SK-N-SH (cell line): ENCODE results near the gene GK. TPM values are rescaled to one million over a fixed set of nuclear protein-coding genes. Genes with fewer than 3 reads are reported as not detected.

Source experiments
- CTCF ChIA-PET: fragments of 300-600, 350-600 bp; formaldehyde crosslinking; extraction: SDS; loops from one replicate; lab custom pipeline; 2021; lab: Yijun Ruan, JAX
- POLR2A ChIA-PET: fragments of 350-600 bp; sonication (Branson Sonifier 250); formaldehyde crosslinking; extraction: SDS; loops from one replicate; lab custom pipeline; 2020; ENCODE audit warnings: antibody characterized with exemption, inconsistent platforms; lab: Yijun Ruan, JAX
- DNase-seq: peaks from one replicate; pipeline ENCODE4 v3.0.0; 2012
- H2AFZ ChIP-seq: fragments of 200-600 bp; sonication (generic); 2 replicates; pipeline ENCODE4 v1.8.1; 2016; ENCODE audit warnings: antibody characterized with exemption, mild to moderate bottlenecking, low read depth
- H3F3A ChIP-seq: fragments of 200-600 bp; sonication (generic); replicated peaks from 2 replicates; pipeline ENCODE3; 2016; ENCODE audit warnings: antibody characterized with exemption, mild to moderate bottlenecking; ENCODE audit not compliant: insufficient read depth
- H3K27ac ChIP-seq, 2 experiments: fragments of 200-500 bp in 1 of 2; fragments of 200-600 bp in 1 of 2; sonication (Bioruptor generic) in 1 of 2; sonication (generic), shearing (Covaris generic) in 1 of 2; 2 replicates each; pipeline versions ENCODE4 v1.5.1 to v1.6.1; 2014 to 2016; ENCODE audit warnings: low read depth in 2 of 2, inconsistent platforms in 1 of 2, low read length in 1 of 2, mild to moderate bottlenecking in 1 of 2, mixed read lengths in 1 of 2
- H3K27me3 ChIP-seq: fragments of 200-600 bp; sonication (generic), shearing (Covaris generic); 2 replicates; pipeline ENCODE4 v1.6.1; 2016; ENCODE audit warnings: mixed run types; ENCODE audit not compliant: insufficient read depth
- H3K36me3 ChIP-seq, 2 experiments: fragments of 200-500 bp in 1 of 2; fragments of 200-600 bp in 1 of 2; sonication (Bioruptor generic) in 1 of 2; sonication (generic) in 1 of 2; replicated peaks in 1 of 2; 2 replicates each; pipeline versions ENCODE3 to v1.5.1; 2014 to 2016; ENCODE audit warnings: low read length in 1 of 2, mild to moderate bottlenecking in 1 of 2; ENCODE audit not compliant: insufficient read depth in 2 of 2, control insufficient read depth in 1 of 2
- H3K4me1 ChIP-seq, 2 experiments: fragments of 200-500 bp in 1 of 2; fragments of 200-600 bp in 1 of 2; sonication (Bioruptor generic) in 1 of 2; sonication (generic), shearing (Covaris generic) in 1 of 2; 2 replicates each; pipeline versions ENCODE4 v1.5.1 to v1.6.1; 2014 to 2016; ENCODE audit warnings: low read depth in 1 of 2, low read length in 1 of 2, mixed run types in 1 of 2; ENCODE audit not compliant: insufficient read depth in 2 of 2, control insufficient read depth in 1 of 2
- H3K4me2 ChIP-seq: fragments of 200-600 bp; sonication (generic), shearing (Covaris generic); 2 replicates; pipeline ENCODE4 v1.6.1; 2017; ENCODE audit warnings: mixed run types
- H3K4me3 ChIP-seq, 2 experiments: fragments of 200-500 bp in 1 of 2; fragments of 200-600 bp in 1 of 2; sonication (Bioruptor generic) in 1 of 2; sonication (generic), shearing (Covaris generic) in 1 of 2; 2 replicates each; pipeline versions ENCODE4 v1.5.1 to v1.8.1; 2014 to 2016; ENCODE audit warnings: low read depth in 2 of 2, inconsistent platforms in 1 of 2, low read length in 1 of 2, mild to moderate bottlenecking in 1 of 2, mixed read lengths in 1 of 2, moderate library complexity in 1 of 2
- H3K79me2 ChIP-seq: fragments of 200-600 bp; sonication (generic); 2 replicates; pipeline ENCODE4 v1.8.1; 2017; ENCODE audit warnings: mild to moderate bottlenecking; ENCODE audit not compliant: insufficient read depth
- H3K9ac ChIP-seq: fragments of 200-600 bp; sonication (generic); 2 replicates; pipeline ENCODE4 v1.6.1; 2017; ENCODE audit warnings: mixed run types
- H3K9me2 ChIP-seq: fragments of 200-600 bp; sonication (generic); 2 replicates; pipeline ENCODE4 v1.6.1; 2017; ENCODE audit warnings: mixed run types
- H3K9me3 ChIP-seq: fragments of 200-600 bp; sonication (generic); 2 replicates; pipeline ENCODE4 v1.6.1; 2017; ENCODE audit warnings: mixed run types, mild to moderate bottlenecking, moderate library complexity
- H4K20me1 ChIP-seq: fragments of 200-600 bp; sonication (generic); 2 replicates; pipeline ENCODE4 v1.6.1; 2017; ENCODE audit warnings: mild to moderate bottlenecking, mixed run types; ENCODE audit not compliant: insufficient read depth
- ELF1 ChIP-seq: IDR thresholded peaks from 2 replicates; pipeline ENCODE4 v1.4.0; 2012
- FOSL2 ChIP-seq: IDR thresholded peaks from 2 replicates; pipeline ENCODE4 v1.4.0; 2012; ENCODE audit warnings: low read depth, mild to moderate bottlenecking, moderate library complexity, borderline replicate concordance
- FOXJ3 ChIP-seq: sonication (generic); formaldehyde crosslinking; IDR thresholded peaks from 2 replicates; pipeline ENCODE4 v1.5.1; 2020; ENCODE audit warnings: mild to moderate bottlenecking, missing genetic modification reagents
- FOXM1 ChIP-seq: IDR thresholded peaks from 2 replicates; pipeline ENCODE4 v1.4.0; 2012; ENCODE audit warnings: low read depth, mild to moderate bottlenecking
- GABPA ChIP-seq: IDR thresholded peaks from 2 replicates; pipeline ENCODE4 v1.4.0; 2012; ENCODE audit warnings: low read depth, mild to moderate bottlenecking
- IRF3 ChIP-seq: fragments of 150-350 bp; IDR thresholded peaks from 2 replicates; pipeline ENCODE4 v1.6.1; 2016; ENCODE audit warnings: mild to moderate bottlenecking, low read depth, low read length
- JUND ChIP-seq: IDR thresholded peaks from 2 replicates; pipeline ENCODE4 v1.4.0; 2012
- MEF2A ChIP-seq: IDR thresholded peaks from 2 replicates; pipeline ENCODE4 v1.4.0; 2012; ENCODE audit warnings: low read depth, borderline replicate concordance
- MXI1 ChIP-seq: IDR thresholded peaks from 2 replicates; pipeline ENCODE4 v1.6.1; 2012; ENCODE audit warnings: mild to moderate bottlenecking, low read depth, low read length, improper control_type of control experiment
- NFIC ChIP-seq: IDR thresholded peaks from 2 replicates; pipeline ENCODE4 v1.4.0; 2012; ENCODE audit warnings: borderline replicate concordance
- NRF1 ChIP-seq: IDR thresholded peaks from 2 replicates; pipeline ENCODE4 v1.6.1; 2012; ENCODE audit warnings: low read depth, mild to moderate bottlenecking, low read length
- RXRA ChIP-seq: IDR thresholded peaks from 2 replicates; pipeline ENCODE4 v1.4.0; 2012; ENCODE audit warnings: low read depth, mild to moderate bottlenecking, borderline replicate concordance
- SIN3A ChIP-seq: IDR thresholded peaks from 2 replicates; pipeline ENCODE4 v1.6.1; 2012; ENCODE audit warnings: low read depth, mild to moderate bottlenecking, low read length, moderate library complexity, borderline replicate concordance
- SMC3 ChIP-seq: IDR thresholded peaks from 2 replicates; pipeline ENCODE4 v1.6.1; 2012; ENCODE audit warnings: low read depth, low read length, improper control_type of control experiment
- TEAD4 ChIP-seq: IDR thresholded peaks from 2 replicates; pipeline ENCODE4 v1.4.0; 2012; ENCODE audit warnings: mild to moderate bottlenecking, borderline replicate concordance; ENCODE audit not compliant: insufficient read depth
- WGBS: methylation state at CpG from one replicate; pipeline ENCODE4 v1.1.6; 2017; ENCODE audit warnings: low lambda C conversion rate; 5-methylcytosine and 5-hydroxymethylcytosine counted together
- polyA plus RNA-seq, 3 experiments: library from polyadenylated mRNA; depleted of rRNA; stranded (reverse); fragments of >200 nt; gene quantifications; 2 replicates each; pipeline ENCODE4 v1.2.3, GENCODE V29; 2012
- TF ChIP-seq, protein P1 (sequence below): IDR thresholded peaks from 2 replicates; pipeline ENCODE4 v1.6.1; 2012; ENCODE audit warnings: mild to moderate bottlenecking, low read depth, low read length, moderate library complexity
- TF ChIP-seq, protein P2 (sequence below): fragments of 200-600 bp; sonication (generic); IDR thresholded peaks from 2 replicates; pipeline ENCODE4 v1.6.1; 2017; ENCODE audit warnings: antibody characterized with exemption, mild to moderate bottlenecking, moderate library complexity
- TF ChIP-seq, protein P3 (sequence below): IDR thresholded peaks from 2 replicates; pipeline ENCODE4; 2012

Gene GK
- polyA plus RNA-seq, 1 of the 3 experiments (the other 2 are of a cell fraction): 2.2 TPM

- H2AFZ ChIP-seq: no peak overlapping the region
- H3K9ac ChIP-seq: no peak overlapping the region
- no peak overlapping the region for H3K4me3 ChIP-seq
- peaks cover 4% of the 10 kb centered on the region for H3F3A ChIP-seq
- no peaks in the 10 kb centered on the region for H3K9me2 ChIP-seq
- no peak overlapping the region for H3K27ac ChIP-seq
- H3K4me1 ChIP-seq: peaks cover 0 to 4% of the 10 kb centered on the region in 2 experiments; a peak in 1 of 4 replicates
- POLR2A ChIA-PET: no interaction called here
- H3K36me3 ChIP-seq: no peaks in the 10 kb centered on the region
- CTCF ChIA-PET: no interaction called here
- no peaks in the 10 kb centered on the region for H3K27me3 ChIP-seq
- no peak for TF ChIP-seq MXI1
- TF ChIP-seq RXRA: no peak
- no peak for TF ChIP-seq NFIC
- no peak for TF ChIP-seq SIN3A
- no peak for TF ChIP-seq FOXJ3
- no peak for TF ChIP-seq IRF3
- no peak for TF ChIP-seq FOSL2
- TF ChIP-seq NRF1: no peak
- TF ChIP-seq TEAD4: no peak
- TF ChIP-seq SMC3: no peak
- TF ChIP-seq ELF1: no peak
- no peak for TF ChIP-seq MEF2A
- H3K79me2 ChIP-seq: no peaks in the 10 kb centered on the region
- DNase-seq: no peak
- H3K9me3 ChIP-seq: no peaks in the 10 kb centered on the region
- H3K4me2 ChIP-seq: no peak overlapping the region
- H4K20me1 ChIP-seq: no peaks in the 10 kb centered on the region
These were observed 12.2 kb downstream of the GK start for GRCh38 chrX:30665471-30665870.

GRCh38 chrX:30666094-30666493, 12.9 kb downstream of the GK start:
- 46% methylated on average over 2 of the region's 2 CpGs for WGBS
- Histone ChIP-seq H3F3A (peaks cover 4% of the 10 kb centered on the region), H4K20me1 (no peaks in the 10 kb centered on the region)
- TF ChIP-seq JUND (no peak), FOXM1 (no peak)
- TF ChIP-seq, all 33 proteins: peak for 0
- Histone ChIP-seq H3K4me1 (peaks cover 0 to 4% of the 10 kb centered on the region in 2 experiments; a peak in 1 of 4 replicates), H3K4me2 (no peak overlapping the region), H2AFZ (no peak overlapping the region), H3K27ac (no peak overlapping the region), H3K36me3 (no peaks in the 10 kb centered on the region), H3K9me3 (no peaks in the 10 kb centered on the region), H3K9ac (no peak overlapping the region), H3K4me3 (no peak overlapping the region), H3K79me2 (no peaks in the 10 kb centered on the region), H3K9me2 (no peaks in the 10 kb centered on the region), H3K27me3 (no peaks in the 10 kb centered on the region)
- CTCF ChIA-PET: no interaction called here
- DNase-seq: no peak
- POLR2A ChIA-PET: no interaction called here

DNA sequence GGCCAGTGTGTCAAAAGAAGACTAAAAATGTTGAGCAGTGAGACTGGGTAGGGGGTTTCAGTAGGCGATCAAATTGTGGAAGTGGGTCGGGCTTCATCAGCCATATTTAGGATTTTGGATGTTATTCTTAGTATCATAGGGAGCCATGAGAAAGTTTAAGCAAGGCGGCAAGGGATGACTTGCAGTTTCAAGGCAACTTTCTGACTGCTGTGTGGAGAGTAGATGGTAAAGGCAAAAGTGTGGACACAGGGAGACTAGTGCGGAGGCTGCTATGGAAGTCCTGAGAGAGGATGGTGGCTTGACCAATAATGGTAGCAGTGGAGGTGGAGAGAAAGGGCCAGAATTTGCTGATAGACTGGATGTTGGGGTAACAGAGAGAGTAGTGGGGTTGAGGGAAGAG, 15.4 kb downstream of the GK start:
- Histone ChIP-seq H3K9ac (no peak overlapping the region), H2AFZ (no peak overlapping the region), H3F3A (peaks cover 4% of the 10 kb centered on the region), H3K9me2 (no peaks in the 10 kb centered on the region), H3K9me3 (no peaks in the 10 kb centered on the region), H4K20me1 (no peaks in the 10 kb centered on the region), H3K27me3 (no peaks in the 10 kb centered on the region), H3K79me2 (no peaks in the 10 kb centered on the region), H3K4me1 (no peaks in the 10 kb centered on the region), H3K4me2 (no peak overlapping the region), H3K36me3 (no peaks in the 10 kb centered on the region), H3K4me3 (no peak overlapping the region), H3K27ac (no peak overlapping the region)
- WGBS: 73% methylated on average over 4 of the region's 4 CpGs
- CTCF ChIA-PET: no interaction called here
- no peak for DNase-seq
- POLR2A ChIA-PET: no interaction called here
- TF ChIP-seq NRF1 (no peak), GABPA (no peak), FOSL2 (no peak)
- TF ChIP-seq, protein P1, sequence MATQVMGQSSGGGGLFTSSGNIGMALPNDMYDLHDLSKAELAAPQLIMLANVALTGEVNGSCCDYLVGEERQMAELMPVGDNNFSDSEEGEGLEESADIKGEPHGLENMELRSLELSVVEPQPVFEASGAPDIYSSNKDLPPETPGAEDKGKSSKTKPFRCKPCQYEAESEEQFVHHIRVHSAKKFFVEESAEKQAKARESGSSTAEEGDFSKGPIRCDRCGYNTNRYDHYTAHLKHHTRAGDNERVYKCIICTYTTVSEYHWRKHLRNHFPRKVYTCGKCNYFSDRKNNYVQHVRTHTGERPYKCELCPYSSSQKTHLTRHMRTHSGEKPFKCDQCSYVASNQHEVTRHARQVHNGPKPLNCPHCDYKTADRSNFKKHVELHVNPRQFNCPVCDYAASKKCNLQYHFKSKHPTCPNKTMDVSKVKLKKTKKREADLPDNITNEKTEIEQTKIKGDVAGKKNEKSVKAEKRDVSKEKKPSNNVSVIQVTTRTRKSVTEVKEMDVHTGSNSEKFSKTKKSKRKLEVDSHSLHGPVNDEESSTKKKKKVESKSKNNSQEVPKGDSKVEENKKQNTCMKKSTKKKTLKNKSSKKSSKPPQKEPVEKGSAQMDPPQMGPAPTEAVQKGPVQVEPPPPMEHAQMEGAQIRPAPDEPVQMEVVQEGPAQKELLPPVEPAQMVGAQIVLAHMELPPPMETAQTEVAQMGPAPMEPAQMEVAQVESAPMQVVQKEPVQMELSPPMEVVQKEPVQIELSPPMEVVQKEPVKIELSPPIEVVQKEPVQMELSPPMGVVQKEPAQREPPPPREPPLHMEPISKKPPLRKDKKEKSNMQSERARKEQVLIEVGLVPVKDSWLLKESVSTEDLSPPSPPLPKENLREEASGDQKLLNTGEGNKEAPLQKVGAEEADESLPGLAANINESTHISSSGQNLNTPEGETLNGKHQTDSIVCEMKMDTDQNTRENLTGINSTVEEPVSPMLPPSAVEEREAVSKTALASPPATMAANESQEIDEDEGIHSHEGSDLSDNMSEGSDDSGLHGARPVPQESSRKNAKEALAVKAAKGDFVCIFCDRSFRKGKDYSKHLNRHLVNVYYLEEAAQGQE: no peak
- TF ChIP-seq, protein P2, sequence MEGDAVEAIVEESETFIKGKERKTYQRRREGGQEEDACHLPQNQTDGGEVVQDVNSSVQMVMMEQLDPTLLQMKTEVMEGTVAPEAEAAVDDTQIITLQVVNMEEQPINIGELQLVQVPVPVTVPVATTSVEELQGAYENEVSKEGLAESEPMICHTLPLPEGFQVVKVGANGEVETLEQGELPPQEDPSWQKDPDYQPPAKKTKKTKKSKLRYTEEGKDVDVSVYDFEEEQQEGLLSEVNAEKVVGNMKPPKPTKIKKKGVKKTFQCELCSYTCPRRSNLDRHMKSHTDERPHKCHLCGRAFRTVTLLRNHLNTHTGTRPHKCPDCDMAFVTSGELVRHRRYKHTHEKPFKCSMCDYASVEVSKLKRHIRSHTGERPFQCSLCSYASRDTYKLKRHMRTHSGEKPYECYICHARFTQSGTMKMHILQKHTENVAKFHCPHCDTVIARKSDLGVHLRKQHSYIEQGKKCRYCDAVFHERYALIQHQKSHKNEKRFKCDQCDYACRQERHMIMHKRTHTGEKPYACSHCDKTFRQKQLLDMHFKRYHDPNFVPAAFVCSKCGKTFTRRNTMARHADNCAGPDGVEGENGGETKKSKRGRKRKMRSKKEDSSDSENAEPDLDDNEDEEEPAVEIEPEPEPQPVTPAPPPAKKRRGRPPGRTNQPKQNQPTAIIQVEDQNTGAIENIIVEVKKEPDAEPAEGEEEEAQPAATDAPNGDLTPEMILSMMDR: no peak
- TF ChIP-seq, protein P3, sequence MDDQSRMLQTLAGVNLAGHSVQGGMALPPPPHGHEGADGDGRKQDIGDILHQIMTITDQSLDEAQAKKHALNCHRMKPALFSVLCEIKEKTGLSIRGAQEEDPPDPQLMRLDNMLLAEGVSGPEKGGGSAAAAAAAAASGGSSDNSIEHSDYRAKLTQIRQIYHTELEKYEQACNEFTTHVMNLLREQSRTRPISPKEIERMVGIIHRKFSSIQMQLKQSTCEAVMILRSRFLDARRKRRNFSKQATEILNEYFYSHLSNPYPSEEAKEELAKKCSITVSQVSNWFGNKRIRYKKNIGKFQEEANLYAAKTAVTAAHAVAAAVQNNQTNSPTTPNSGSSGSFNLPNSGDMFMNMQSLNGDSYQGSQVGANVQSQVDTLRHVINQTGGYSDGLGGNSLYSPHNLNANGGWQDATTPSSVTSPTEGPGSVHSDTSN: no peak
